ENCODE data around the gene UBE2D3. TPM values are rescaled to one million over a fixed set of nuclear protein-coding genes. Genes with fewer than 3 reads are reported as not detected.
A peak's percentile ranks its signal among the peaks of the same experiment; 100 is the strongest.
"Not testable (repeated sequence)": the region's sequence is repeated elsewhere in the genome, so short reads cannot be mapped to it uniquely, and the experiment has no call there.

Gene UBE2D3
- total RNA-seq, 6 experiments from 2014 or later = 325 to 396 (median 359) TPM

GRCh38 chr4:102868153-102868780 is 40.9 kb upstream of the UBE2D3 start:
- no peaks in the 10 kb centered on the region; the same call in 1 of the 2 replicates for H3K27me3 Mint-ChIP-seq (ENCODE audit: insufficient read depth)
- H3K9me3 Mint-ChIP-seq = no peaks in the 10 kb centered on the region
- TF ChIP-seq CTCF (IDR thresholded peaks at IDR 0.05) = no peak
- H3K4me1 Mint-ChIP-seq (ENCODE audit: low read depth) = peaks cover 45% of the 10 kb centered on the region
- peak overlapping the region; percentile 98 for H3K27ac Mint-ChIP-seq
- peaks cover 5% of the 10 kb centered on the region for H3K36me3 Mint-ChIP-seq (ENCODE audit: low read depth)
- DNase-seq = no peak
- H3K4me3 Mint-ChIP-seq = peak overlapping the region; percentile 98

GRCh38 chr4:102867278-102868152 is 40.2 kb upstream of the UBE2D3 start:
- Mint-ChIP-seq H3K4me1 (ENCODE audit: low read depth) (peaks cover 45% of the 10 kb centered on the region), H3K9me3 (no peaks in the 10 kb centered on the region), H3K4me3 (peak overlapping the region; percentile 98), H3K27ac (peak overlapping the region; percentile 98), H3K27me3 (ENCODE audit: insufficient read depth) (no peaks in the 10 kb centered on the region; the same call in 1 of the 2 replicates), H3K36me3 (ENCODE audit: low read depth) (peaks cover under 1% of the 10 kb centered on the region; the same call in 1 of the 2 replicates)
- DNase-seq = no peak
- no peak for TF ChIP-seq CTCF (IDR thresholded peaks at IDR 0.05)

- peaks cover 28% of the 10 kb centered on the region for H3K4me1 Mint-ChIP-seq (ENCODE audit: low read depth)
- H3K9me3 Mint-ChIP-seq; DNase-seq; H3K27me3 Mint-ChIP-seq (ENCODE audit: insufficient read depth); H3K36me3 Mint-ChIP-seq (ENCODE audit: low read depth); H3K27ac Mint-ChIP-seq; H3K4me3 Mint-ChIP-seq: not testable (repeated sequence)
These were observed 38.0 kb upstream of the UBE2D3 start for GRCh38 chr4:102865327-102865726.

- Mint-ChIP-seq H3K4me1 (ENCODE audit: low read depth) (peaks cover 13% of the 10 kb centered on the region), H3K27me3 (ENCODE audit: insufficient read depth) (no peaks in the 10 kb centered on the region), H3K4me3 (no peak overlapping the region), H3K9me3 (peaks cover 21% of the 10 kb centered on the region), H3K27ac (no peak overlapping the region), H3K36me3 (ENCODE audit: low read depth) (peaks cover 25% of the 10 kb centered on the region)
- no peak for DNase-seq
- no peak for TF ChIP-seq CTCF (IDR thresholded peaks at IDR 0.05)
These were observed 35.4 kb upstream of the UBE2D3 start for GRCh38 chr4:102862747-102863146.

GRCh38 chr4:102862016-102862415 is 34.7 kb upstream of the UBE2D3 start:
- Mint-ChIP-seq H3K27me3 (ENCODE audit: insufficient read depth) (no peaks in the 10 kb centered on the region), H3K27ac (no peak overlapping the region), H3K4me1 (ENCODE audit: low read depth) (peaks cover 6% of the 10 kb centered on the region), H3K4me3 (no peak overlapping the region), H3K9me3 (peaks cover 21% of the 10 kb centered on the region), H3K36me3 (ENCODE audit: low read depth) (peaks cover 25% of the 10 kb centered on the region)
- TF ChIP-seq CTCF (IDR thresholded peaks at IDR 0.05) = no peak
- no peak for DNase-seq
